WI38 (cell line): ENCODE results near the gene ZNF385C.
A peak's percentile ranks its signal among the peaks of the same experiment; 100 is the strongest.

ENCODE experiments used
- H3K4me3 ChIP-seq: 2 replicates; pipeline ENCODE4 v1.5.1; 2011; ENCODE audit warnings: low read depth, mild to moderate bottlenecking, control low read depth, low read length
- TF ChIP-seq, protein P1 (sequence below): IDR thresholded peaks from 2 replicates; pipeline ENCODE4 v1.5.1; 2012; ENCODE audit warnings: low read depth, mild to moderate bottlenecking, control low read depth, low read length

ZNF385C gene

GRCh38 chr17:42103221-42103954 lies 5.1 kb upstream of the ZNF385C start:
- TF ChIP-seq, protein P1, sequence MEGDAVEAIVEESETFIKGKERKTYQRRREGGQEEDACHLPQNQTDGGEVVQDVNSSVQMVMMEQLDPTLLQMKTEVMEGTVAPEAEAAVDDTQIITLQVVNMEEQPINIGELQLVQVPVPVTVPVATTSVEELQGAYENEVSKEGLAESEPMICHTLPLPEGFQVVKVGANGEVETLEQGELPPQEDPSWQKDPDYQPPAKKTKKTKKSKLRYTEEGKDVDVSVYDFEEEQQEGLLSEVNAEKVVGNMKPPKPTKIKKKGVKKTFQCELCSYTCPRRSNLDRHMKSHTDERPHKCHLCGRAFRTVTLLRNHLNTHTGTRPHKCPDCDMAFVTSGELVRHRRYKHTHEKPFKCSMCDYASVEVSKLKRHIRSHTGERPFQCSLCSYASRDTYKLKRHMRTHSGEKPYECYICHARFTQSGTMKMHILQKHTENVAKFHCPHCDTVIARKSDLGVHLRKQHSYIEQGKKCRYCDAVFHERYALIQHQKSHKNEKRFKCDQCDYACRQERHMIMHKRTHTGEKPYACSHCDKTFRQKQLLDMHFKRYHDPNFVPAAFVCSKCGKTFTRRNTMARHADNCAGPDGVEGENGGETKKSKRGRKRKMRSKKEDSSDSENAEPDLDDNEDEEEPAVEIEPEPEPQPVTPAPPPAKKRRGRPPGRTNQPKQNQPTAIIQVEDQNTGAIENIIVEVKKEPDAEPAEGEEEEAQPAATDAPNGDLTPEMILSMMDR, result no peak
- no peak overlapping the region for H3K4me3 ChIP-seq

DNA sequence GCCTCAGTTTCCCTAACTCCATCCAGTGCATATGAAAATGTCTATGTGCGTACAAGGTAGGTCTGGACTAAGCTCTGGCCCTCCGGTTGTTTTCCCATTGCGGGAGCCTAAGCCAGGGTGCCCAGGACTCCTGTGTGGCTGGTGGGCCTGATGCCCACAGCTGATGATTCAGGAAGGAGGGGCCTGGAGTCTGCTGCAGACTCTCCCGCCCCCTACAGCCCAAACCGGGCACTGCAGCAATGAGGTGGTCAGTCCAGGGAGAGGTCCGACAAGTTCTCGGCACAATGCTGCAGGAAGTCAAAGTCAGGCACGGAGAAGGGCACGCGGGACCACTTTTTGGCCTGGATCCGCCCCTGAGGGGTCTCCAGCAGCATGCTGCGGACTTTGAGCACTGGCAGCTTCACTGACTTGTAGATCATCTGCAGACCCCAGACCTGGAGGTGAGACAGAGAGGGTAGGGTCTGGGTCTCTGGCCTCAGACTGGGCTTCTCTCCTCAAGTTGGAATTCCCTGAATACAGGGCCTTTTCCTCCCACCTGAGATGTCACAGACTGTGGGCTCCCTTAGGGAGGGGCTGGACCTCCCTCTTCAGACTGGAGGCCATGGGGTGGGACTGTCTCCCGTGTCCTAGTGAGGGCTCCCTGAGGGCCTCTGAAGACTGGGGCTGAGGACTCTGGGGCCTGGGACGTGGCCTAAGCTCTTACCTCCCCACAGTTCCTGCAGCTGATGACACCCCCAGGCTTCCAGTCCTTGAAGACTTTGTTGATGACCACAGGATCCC lies 3.4 kb upstream of the ZNF385C start:
- no peak overlapping the region for H3K4me3 ChIP-seq
- TF ChIP-seq, protein P1, result peak; percentile 94

GRCh38 chr17:42098730-42099399 lies 592 bp upstream of the ZNF385C start:
- TF ChIP-seq, protein P1, result no peak
- H3K4me3 ChIP-seq, result no peak overlapping the region

GRCh38 chr17:42096360-42097111 lies 1.7 kb downstream of the ZNF385C start:
- TF ChIP-seq, protein P1, result no peak
- no peak overlapping the region for H3K4me3 ChIP-seq

GRCh38 chr17:42094375-42095069 lies 3.8 kb downstream of the ZNF385C start:
- no peak overlapping the region for H3K4me3 ChIP-seq
- TF ChIP-seq, protein P1, result no peak

GRCh38 chr17:42092939-42093338 lies 5.3 kb downstream of the ZNF385C start:
- TF ChIP-seq, protein P1, result no peak
- H3K4me3 ChIP-seq, result no peak overlapping the region
